Activated naive CD4-positive, alpha-beta T cell treated with anti-CD3 and anti-CD28 coated beads for 36 hours (primary cell): ENCODE measurements around the gene REN. TPM values are rescaled to one million over a fixed set of nuclear protein-coding genes. Genes with fewer than 3 reads are reported as not detected.
A peak's percentile ranks its signal among the peaks of the same experiment; 100 is the strongest.

Experiments used
- CTCF ChIA-PET: fragments of 350-600 bp; sonication (Branson Sonifier 250); formaldehyde crosslinking; loops from one replicate; lab custom pipeline; 2021; ENCODE audit warnings: antibody characterized with exemption; lab: Charles Lee
- DNase-seq: peaks from one replicate; pipeline ENCODE4 v3.0.0-alpha.2; 2020
- H3K27ac Mint-ChIP-seq: one replicate; pipeline ENCODE4 v1.8.0; 2021; ENCODE audit warnings: mild to moderate bottlenecking, mixed read lengths
- H3K27me3 Mint-ChIP-seq: one replicate; pipeline ENCODE4 v1.8.0; 2021; ENCODE audit warnings: low read depth, mixed read lengths
- H3K36me3 Mint-ChIP-seq: one replicate; pipeline ENCODE4 v1.8.0; 2021; ENCODE audit warnings: low read depth, mixed read lengths
- H3K4me1 Mint-ChIP-seq: one replicate; pipeline ENCODE4 v1.8.0; 2021; ENCODE audit warnings: low read depth, mixed read lengths
- H3K4me3 Mint-ChIP-seq: one replicate; pipeline ENCODE4 v1.8.0; 2021; ENCODE audit warnings: mild to moderate bottlenecking, moderate library complexity, mixed read lengths
- H3K9me3 Mint-ChIP-seq: one replicate; pipeline ENCODE4 v1.8.0; 2021; ENCODE audit warnings: mixed read lengths
- intact Hi-C: fragments of 100-400 bp; cut with micrococcal nuclease; formaldehyde crosslinking; loops from one replicate; pipeline ENCODE4 v1.15.1; 2023
- total RNA-seq, 2 experiments: library from RNA; stranded (reverse); gene quantifications; one replicate each; pipeline ENCODE4 v1.2.3, GENCODE V29; 2021

Gene REN
- total RNA-seq, 2 experiments from 2014 or later: not detected

GRCh38 chr1:204150702-204151551 is 15.2 kb downstream of the REN start:
- Mint-ChIP-seq H3K27ac (no peak overlapping the region), H3K4me3 (peak overlapping the region; percentile 58), H3K36me3 (no peaks in the 10 kb centered on the region), H3K9me3 (no peaks in the 10 kb centered on the region), H3K27me3 (no peaks in the 10 kb centered on the region), H3K4me1 (no peaks in the 10 kb centered on the region)
- intact Hi-C loops: no loop called here
- DNase-seq: no peak
- CTCF ChIA-PET: interaction anchor here (0.9 to 1.8 kb wide), 5 partner anchors 10 to 248 kb away, joined by 3 to 7 read pairs (median 3); no protein-coding TSS in a partner anchor

GRCh38 chr1:204149635-204150565 is 16.2 kb downstream of the REN start:
- DNase-seq: no peak
- Mint-ChIP-seq H3K27me3 (no peaks in the 10 kb centered on the region), H3K27ac (no peak overlapping the region), H3K4me3 (peak overlapping the region; percentile 13), H3K36me3 (no peaks in the 10 kb centered on the region), H3K9me3 (no peaks in the 10 kb centered on the region), H3K4me1 (no peaks in the 10 kb centered on the region)
- intact Hi-C loops: no loop called here
- CTCF ChIA-PET: interaction anchor here (1.0 to 1.2 kb wide), 3 partner anchors 9 to 248 kb away, joined by 3 read pairs; no protein-coding TSS in a partner anchor

- no peak overlapping the region for H3K4me3 Mint-ChIP-seq
- H3K27me3 Mint-ChIP-seq: no peaks in the 10 kb centered on the region
- CTCF ChIA-PET: interaction anchor here (1.2 kb wide), 1 partner anchor 249 kb away, joined by 3 read pairs; no protein-coding TSS in a partner anchor
- intact Hi-C loops: no loop called here
- no peaks in the 10 kb centered on the region for H3K4me1 Mint-ChIP-seq
- no peak overlapping the region for H3K27ac Mint-ChIP-seq
- no peaks in the 10 kb centered on the region for H3K36me3 Mint-ChIP-seq
- DNase-seq: no peak
- no peaks in the 10 kb centered on the region for H3K9me3 Mint-ChIP-seq
These were observed 17.0 kb downstream of the REN start for GRCh38 chr1:204149107-204149506.

DNA sequence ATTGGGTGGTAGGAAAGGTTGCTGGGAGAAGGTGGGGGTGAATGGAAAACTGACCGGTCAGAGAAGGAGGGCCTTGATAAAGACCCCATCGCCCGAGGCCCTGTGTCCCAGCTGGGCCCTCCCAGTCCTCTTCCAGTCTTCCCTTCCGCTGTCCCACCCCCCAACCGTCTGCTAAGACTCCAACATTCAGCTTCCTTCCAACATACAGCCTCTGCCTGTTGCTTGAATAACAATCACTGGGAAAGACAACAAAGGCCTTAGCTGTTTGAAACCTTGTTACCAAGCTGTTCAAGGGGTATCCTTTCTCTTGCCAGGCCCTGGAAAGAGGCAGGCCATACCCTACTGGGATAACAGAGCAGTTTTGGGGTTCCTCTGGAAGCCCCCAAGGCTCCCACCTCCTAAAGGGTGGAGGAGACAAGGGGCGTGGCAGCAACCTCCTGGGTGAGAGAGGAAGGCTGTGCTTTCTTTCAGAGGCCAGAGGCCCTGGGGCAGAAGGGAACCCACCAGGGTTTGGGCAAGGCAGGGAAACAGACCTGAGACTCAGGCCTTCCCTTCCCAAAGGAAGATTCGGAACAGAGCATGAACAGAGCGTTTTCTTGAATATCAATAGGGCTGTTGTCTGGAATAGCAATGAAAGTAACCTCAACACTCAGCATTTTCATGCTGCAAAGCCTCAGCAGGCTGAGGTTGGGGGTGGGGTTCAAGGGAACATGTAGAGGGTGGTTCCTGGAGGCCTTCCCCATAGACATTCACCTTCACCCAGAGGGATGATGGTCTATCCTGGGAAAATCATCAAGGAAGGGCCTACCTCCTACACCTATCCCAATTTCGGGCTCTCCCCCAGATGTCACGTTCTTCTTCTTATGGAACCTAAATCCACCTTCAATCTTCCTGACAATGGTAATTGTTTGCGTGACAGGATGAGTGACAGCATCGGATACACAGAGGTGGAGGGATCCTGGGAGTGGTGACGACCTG is 18.4 kb downstream of the REN start:
- intact Hi-C loops: no loop called here
- no peak for DNase-seq
- Mint-ChIP-seq H3K4me1 (no peaks in the 10 kb centered on the region), H3K27me3 (no peaks in the 10 kb centered on the region), H3K27ac (peak overlapping the region; percentile 28), H3K36me3 (no peaks in the 10 kb centered on the region), H3K9me3 (no peaks in the 10 kb centered on the region), H3K4me3 (no peak overlapping the region)
- CTCF ChIA-PET: interaction anchor here (0.5 to 0.6 kb wide), 2 partner anchors 17 to 18 kb away, joined by 3 read pairs; no protein-coding TSS in a partner anchor

GRCh38 chr1:204146965-204147364 is 19.2 kb downstream of the REN start:
- intact Hi-C loops: no loop called here
- Mint-ChIP-seq H3K36me3 (no peaks in the 10 kb centered on the region), H3K27me3 (no peaks in the 10 kb centered on the region), H3K4me1 (no peaks in the 10 kb centered on the region), H3K9me3 (no peaks in the 10 kb centered on the region), H3K4me3 (no peak overlapping the region), H3K27ac (no peak overlapping the region)
- DNase-seq: no peak
- CTCF ChIA-PET: interaction anchor here (0.5 kb wide), 1 partner anchor 19 kb away, joined by 3 read pairs; no protein-coding TSS in a partner anchor

GRCh38 chr1:204146309-204146708 is 19.8 kb downstream of the REN start:
- intact Hi-C loops: no loop called here
- DNase-seq: no peak
- Mint-ChIP-seq H3K9me3 (no peaks in the 10 kb centered on the region), H3K27me3 (no peaks in the 10 kb centered on the region), H3K4me1 (no peaks in the 10 kb centered on the region), H3K4me3 (no peak overlapping the region), H3K27ac (no peak overlapping the region), H3K36me3 (no peaks in the 10 kb centered on the region)
- CTCF ChIA-PET: no interaction called here

- H3K27ac Mint-ChIP-seq: no peak overlapping the region
- intact Hi-C loops: no loop called here
- H3K36me3 Mint-ChIP-seq: no peaks in the 10 kb centered on the region
- H3K4me3 Mint-ChIP-seq: no peak overlapping the region
- no peaks in the 10 kb centered on the region for H3K9me3 Mint-ChIP-seq
- no peak for DNase-seq
- CTCF ChIA-PET: interaction anchor here (1.0 to 1.8 kb wide), 2 partner anchors 16 to 62 kb away, joined by 3 to 7 read pairs; no protein-coding TSS in a partner anchor
- H3K4me1 Mint-ChIP-seq: no peaks in the 10 kb centered on the region
- H3K27me3 Mint-ChIP-seq: no peaks in the 10 kb centered on the region
These were observed 21.1 kb downstream of the REN start for GRCh38 chr1:204145033-204145504.

- Mint-ChIP-seq H3K9me3 (no peaks in the 10 kb centered on the region), H3K4me1 (no peaks in the 10 kb centered on the region), H3K4me3 (no peak overlapping the region), H3K36me3 (no peaks in the 10 kb centered on the region), H3K27ac (no peak overlapping the region), H3K27me3 (no peaks in the 10 kb centered on the region)
- intact Hi-C loops: no loop called here
- no peak for DNase-seq
- CTCF ChIA-PET: interaction anchor here (0.6 to 1.8 kb wide), 4 partner anchors 14 to 278 kb away, joined by 3 to 7 read pairs (median 4); no protein-coding TSS in a partner anchor
These were observed 22.7 kb downstream of the REN start for GRCh38 chr1:204143276-204144041.

GRCh38 chr1:204142032-204142974 is 23.8 kb downstream of the REN start:
- no peak for DNase-seq

DNA sequence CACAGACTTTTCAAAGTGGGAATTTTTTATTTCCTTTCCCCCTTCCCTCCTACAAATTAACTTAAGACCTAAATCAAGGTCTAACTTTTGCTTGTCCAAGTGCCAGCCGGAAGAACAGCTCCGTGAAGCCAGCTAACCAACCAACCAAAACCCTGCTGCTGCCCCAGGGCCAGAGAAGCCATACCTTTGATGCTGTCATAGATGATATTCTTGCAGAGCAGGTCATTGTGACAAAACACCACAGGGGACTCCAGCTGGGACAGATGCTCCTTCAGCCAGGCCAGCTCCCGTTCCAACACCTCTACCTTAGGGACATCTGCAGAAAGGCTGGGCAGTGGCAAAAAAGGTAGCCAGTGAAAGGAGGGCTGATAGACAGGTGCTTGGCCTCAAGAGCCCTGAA is 25.0 kb downstream of the REN start:
- H3K27ac Mint-ChIP-seq: no peak overlapping the region
- CTCF ChIA-PET: interaction anchor here (0.7 to 1.3 kb wide), 2 partner anchors 9 to 223 kb away, joined by 3 to 4 read pairs; no protein-coding TSS in a partner anchor
- H3K4me1 Mint-ChIP-seq: no peaks in the 10 kb centered on the region
- no peaks in the 10 kb centered on the region for H3K9me3 Mint-ChIP-seq
- H3K4me3 Mint-ChIP-seq: no peak overlapping the region
- DNase-seq: no peak
- no peaks in the 10 kb centered on the region for H3K36me3 Mint-ChIP-seq
- H3K27me3 Mint-ChIP-seq: no peaks in the 10 kb centered on the region
- intact Hi-C loops: no loop called here

More at GRCh38 chr1:204142032-204142974, 23.8 kb downstream of the REN start:
- Mint-ChIP-seq H3K4me3 (no peak overlapping the region), H3K27ac (no peak overlapping the region), H3K4me1 (no peaks in the 10 kb centered on the region), H3K36me3 (no peaks in the 10 kb centered on the region), H3K27me3 (no peaks in the 10 kb centered on the region), H3K9me3 (no peaks in the 10 kb centered on the region)
- intact Hi-C loops: no loop called here
- CTCF ChIA-PET: interaction anchor here (0.6 to 1.5 kb wide), 4 partner anchors 13 to 276 kb away, joined by 3 to 4 read pairs (median 4); no protein-coding TSS in a partner anchor
